Natural killer cell (primary cell): ENCODE results near the gene ZCCHC17. TPM values are rescaled to one million over a fixed set of nuclear protein-coding genes. Genes with fewer than 3 reads are reported as not detected.

Experiments used
- ATAC-seq, 3 donors: fragments of 150-1000 bp in 2 of 3; fragments of 200-7000 bp in 1 of 3; cut with Tn5 transposase; 1 replicate in 1 of 3; 2 replicates in 2 of 3; pipeline ENCODE4 v1.10.0; 2021; ENCODE audit warnings: mild to moderate bottlenecking in 2 of 3, moderate library complexity in 2 of 3
- DNase-seq, 2 donors: peaks; one replicate each; pipeline versions ENCODE4 v3.0.0 to v3.0.0-alpha.2; 2013 to 2021; ENCODE audit warnings: mixed read lengths in 1 of 2
- H3K27ac ChIP-seq: one replicate; pipeline ENCODE4 v1.5.1; 2013; ENCODE audit warnings: mild to moderate bottlenecking, low read length
- H3K27me3 ChIP-seq: one replicate; pipeline ENCODE4 v1.6.1; 2013; ENCODE audit warnings: low read length; ENCODE audit not compliant: control insufficient read depth, insufficient read depth
- H3K36me3 ChIP-seq: one replicate; pipeline ENCODE4 v1.6.1; 2013; ENCODE audit warnings: low read length; ENCODE audit not compliant: control insufficient read depth, insufficient read depth
- H3K4me1 ChIP-seq: one replicate; pipeline ENCODE4 v1.6.1; 2013; ENCODE audit warnings: low read length; ENCODE audit not compliant: control insufficient read depth, insufficient read depth
- H3K4me3 ChIP-seq: one replicate; pipeline ENCODE4 v1.5.1; 2013; ENCODE audit warnings: low read length
- H3K9me3 ChIP-seq: one replicate; pipeline ENCODE4 v1.6.1; 2013; ENCODE audit warnings: low read length; ENCODE audit not compliant: control insufficient read depth, insufficient read depth
- H3K27ac Mint-ChIP-seq, 2 donors: one replicate each; pipeline ENCODE4 v1.8.0; 2022; ENCODE audit warnings: mild to moderate bottlenecking in 2 of 2, mixed read lengths in 2 of 2, moderate library complexity in 1 of 2
- H3K27me3 Mint-ChIP-seq, 2 donors: one replicate each; pipeline ENCODE4 v1.8.0; 2022; ENCODE audit warnings: low read depth in 2 of 2, mixed read lengths in 2 of 2
- H3K36me3 Mint-ChIP-seq: one replicate; pipeline ENCODE4 v1.8.0; 2022; ENCODE audit warnings: mixed read lengths
- H3K4me1 Mint-ChIP-seq, 2 donors: one replicate each; pipeline ENCODE4 v1.8.0; 2022; ENCODE audit warnings: mixed read lengths in 2 of 2
- H3K4me3 Mint-ChIP-seq: one replicate; pipeline ENCODE4 v1.8.0; 2022; ENCODE audit warnings: mild to moderate bottlenecking, moderate library complexity, mixed read lengths
- H3K9me3 Mint-ChIP-seq, 2 donors: one replicate each; pipeline ENCODE4 v1.8.0; 2022; ENCODE audit warnings: mixed read lengths in 2 of 2
- CTCF ChIP-seq: fragments of 200-600 bp; IDR thresholded peaks from one replicate; pipeline ENCODE4 v1.8.0; 2022; ENCODE audit warnings: antibody characterized with exemption
- WGBS: methylation state at CpG from one replicate; pipeline ENCODE4 v1.1.7; 2013; ENCODE audit warnings: missing lambda C conversion rate; ENCODE audit not compliant: insufficient coverage; 5-methylcytosine and 5-hydroxymethylcytosine counted together
- intact Hi-C: fragments of 100-400 bp; cut with micrococcal nuclease; formaldehyde crosslinking; loops from one replicate; pipeline ENCODE4 v1.14.2; 2022
- total RNA-seq, 4 donors: library from RNA; stranded (reverse); fragments of 120-200 nt in 1 of 4; gene quantifications; one replicate each; pipeline versions ENCODE4 v1.2.3 to v1.2.4, GENCODE V29; 2013 to 2022

Gene ZCCHC17, protein sequence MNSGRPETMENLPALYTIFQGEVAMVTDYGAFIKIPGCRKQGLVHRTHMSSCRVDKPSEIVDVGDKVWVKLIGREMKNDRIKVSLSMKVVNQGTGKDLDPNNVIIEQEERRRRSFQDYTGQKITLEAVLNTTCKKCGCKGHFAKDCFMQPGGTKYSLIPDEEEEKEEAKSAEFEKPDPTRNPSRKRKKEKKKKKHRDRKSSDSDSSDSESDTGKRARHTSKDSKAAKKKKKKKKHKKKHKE
- 10 to 100 TPM; 24.1 to 31.1 (median 27.8) TPM for total RNA-seq
- 38.6 TPM for total RNA-seq (2013)

DNA sequence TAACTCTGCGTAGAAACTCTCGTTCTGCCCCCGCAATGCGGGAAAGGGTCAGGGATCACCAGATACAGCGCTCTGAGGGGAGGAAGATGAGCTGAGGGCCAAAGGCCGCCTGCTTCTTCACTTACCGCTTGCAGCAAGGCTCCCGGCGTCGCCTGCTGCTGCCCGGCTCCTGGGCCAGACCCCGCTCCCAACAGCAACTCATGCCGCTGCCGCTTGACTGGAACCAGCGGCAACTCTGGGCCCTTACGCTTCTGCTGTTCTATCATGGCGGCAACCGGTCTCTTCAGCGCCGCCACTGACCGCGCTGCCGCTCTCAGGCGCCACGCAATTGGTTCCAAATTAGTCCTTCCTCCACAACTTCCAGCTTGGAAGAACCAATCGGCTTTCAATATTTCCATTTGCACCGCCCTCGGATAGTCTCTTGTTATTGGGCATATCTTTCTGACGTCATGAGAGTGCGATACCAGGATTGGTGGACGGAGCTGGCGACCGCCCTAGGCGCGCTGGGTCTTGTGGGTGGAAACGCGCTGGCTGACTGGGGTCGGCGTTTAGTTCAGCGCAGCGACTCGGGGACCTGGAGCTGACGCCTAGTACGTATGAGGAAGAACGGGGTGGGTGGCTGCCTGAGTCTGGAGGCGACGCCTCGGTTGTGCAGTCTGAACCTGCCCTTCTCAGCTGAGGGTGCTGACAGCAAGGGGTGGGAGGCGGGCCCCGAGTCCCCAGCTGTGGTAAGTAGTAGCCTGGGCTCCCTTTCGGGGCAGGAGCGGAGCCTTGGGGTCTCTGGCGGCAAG, at the start of gene ZCCHC17, which contains the start of gene SNRNP40:
Gene ZCCHC17 (plus strand): TSS at position 547 of the 791 bp plus-strand sequence. CDS start 13,067 bp downstream, outside the sequence.
Gene SNRNP40 (minus strand): TSS at position 303 of the 791 bp plus-strand sequence. CDS start 37 bp downstream, at position 266.
- Mint-ChIP-seq H3K9me3 (peaks cover 2% of the 10 kb centered on the region in 2 donors), H3K4me3 (no peak within 1 kb of the TSS), H3K4me1 (peaks cover 13 to 34% of the 10 kb centered on the region in 2 donors), H3K27ac (no peak within 1 kb of the TSS), H3K27me3 (no peaks in the 10 kb centered on the region), H3K36me3 (no peaks in the 10 kb centered on the region)
- Histone ChIP-seq H3K4me3 (peak within 1 kb of the TSS; percentile 93), H3K9me3 (no peaks in the 10 kb centered on the region), H3K27me3 (no peaks in the 10 kb centered on the region), H3K4me1 (peaks cover 36% of the 10 kb centered on the region), H3K36me3 (peaks cover 17% of the 10 kb centered on the region), H3K27ac (peak within 1 kb of the TSS; percentile 95)
- peak; percentile 90 to 98 for DNase-seq
- intact Hi-C loops = loop anchor here (2.0 to 5.0 kb wide), 2 partner anchors 38 to 229 kb away; partner anchors contain the start of gene PUM1
- ATAC-seq = peak; percentile 86 to 95 (median 89)
- TF ChIP-seq CTCF = no peak
- under 1% methylated on average over 53 of the region's 53 CpGs for WGBS

- no peaks in the 10 kb centered on the region for H3K27me3 ChIP-seq
- Mint-ChIP-seq H3K27ac (no peak overlapping the region), H3K4me1 (no peaks in the 10 kb centered on the region), H3K9me3 (no peaks in the 10 kb centered on the region), H3K27me3 (peaks cover 0 to 7% of the 10 kb centered on the region in 2 donors), H3K36me3 (no peaks in the 10 kb centered on the region), H3K4me3 (no peak overlapping the region)
- ATAC-seq = no peak
- no peaks in the 10 kb centered on the region for H3K36me3 ChIP-seq
- H3K4me1 ChIP-seq = no peaks in the 10 kb centered on the region
- DNase-seq = no peak
- H3K4me3 ChIP-seq = no peak overlapping the region
- H3K27ac ChIP-seq = no peak overlapping the region
- no peaks in the 10 kb centered on the region for H3K9me3 ChIP-seq
- intact Hi-C loops = no loop called here
- 98% methylated on average over 4 of the region's 4 CpGs for WGBS
- no peak for TF ChIP-seq CTCF
Measured at GRCh38 chr1:31248276-31248675, 48.6 kb upstream of the ZCCHC17 start.

DNA sequence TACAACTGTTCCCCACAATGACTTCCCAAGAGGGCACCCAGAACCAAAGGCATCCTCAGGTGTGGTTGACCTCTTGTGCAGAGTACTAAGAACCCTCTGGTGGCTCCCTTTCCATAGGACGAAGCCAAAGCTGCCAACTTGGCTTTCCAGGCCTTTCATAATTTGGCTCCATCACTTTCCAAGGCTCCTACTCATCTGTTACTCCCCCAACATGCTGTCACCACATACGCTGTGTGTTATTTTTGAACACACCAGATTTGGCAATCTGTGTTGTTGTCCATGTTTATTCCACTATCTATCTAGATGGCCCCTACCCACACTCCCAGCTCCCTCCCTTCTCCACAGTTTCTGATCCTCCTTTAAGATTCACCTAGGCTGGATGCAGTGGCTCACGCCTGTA, 47.0 kb upstream of the ZCCHC17 start:
- no peak for DNase-seq
- 86% methylated on average over 3 of the region's 3 CpGs for WGBS
- no peaks in the 10 kb centered on the region for H3K4me1 ChIP-seq
- H3K9me3 Mint-ChIP-seq = no peaks in the 10 kb centered on the region
- no peaks in the 10 kb centered on the region for H3K27me3 ChIP-seq
- no peaks in the 10 kb centered on the region for H3K9me3 ChIP-seq
- no peak for ATAC-seq
- H3K27ac ChIP-seq = no peak overlapping the region
- no peaks in the 10 kb centered on the region for H3K4me1 Mint-ChIP-seq
- H3K4me3 ChIP-seq = no peak overlapping the region
- H3K27me3 Mint-ChIP-seq = no peaks in the 10 kb centered on the region
- H3K27ac Mint-ChIP-seq = no peak overlapping the region
- intact Hi-C loops = no loop called here
- no peaks in the 10 kb centered on the region for H3K36me3 ChIP-seq
- TF ChIP-seq CTCF = no peak
- no peak overlapping the region for H3K4me3 Mint-ChIP-seq
- H3K36me3 Mint-ChIP-seq = no peaks in the 10 kb centered on the region
